K562 (cell line): Measurements from ENCODE around the gene TELO2. TPM values are rescaled to one million over a fixed set of nuclear protein-coding genes. Genes with fewer than 3 reads are reported as not detected.

Experiments used
- ADNP ChIP-seq: fragments of 200-800 bp; sonication (Bioruptor generic); IDR thresholded peaks from 2 replicates; pipeline ENCODE4 v1.6.1; 2016; ENCODE audit warnings: missing genetic modification characterization, missing compliant biosample characterization
- BMI1 ChIP-seq: fragments of 150-350 bp; IDR thresholded peaks from 2 replicates; pipeline ENCODE4 v1.6.1; 2014; ENCODE audit warnings: low read length
- CCAR2 ChIP-seq: fragments of 200-400 bp; formaldehyde crosslinking; IDR thresholded peaks from 2 replicates; pipeline ENCODE4 v1.6.1; 2017; ENCODE audit warnings: mild to moderate bottlenecking, low read depth, low read length
- NRF1 ChIP-seq, 2 experiments: fragments of 450-650 bp; IDR thresholded peaks in 1 of 2; conservative IDR thresholded peaks in 1 of 2; 2 replicates each; pipeline ENCODE4 v1.6.1; 2014; ENCODE audit warnings: mild to moderate bottlenecking in 2 of 2
- RBBP5 ChIP-seq: fragments of 200-600 bp; sonication (generic); IDR thresholded peaks from 2 replicates; pipeline ENCODE4 v1.6.1; 2012; ENCODE audit warnings: borderline replicate concordance, mild to moderate bottlenecking, low read length, control low read depth, inconsistent platforms; ENCODE audit not compliant: insufficient read depth, poor library complexity, severe bottlenecking
- RHOXF2B ChIP-seq: fragments of 250-450 bp; sonication (Bioruptor Pico); conservative IDR thresholded peaks from 2 replicates; pipeline ENCODE4 v1.5.1; 2021
- TAL1 ChIP-seq: fragments of 450-650 bp; IDR thresholded peaks from 2 replicates; pipeline ENCODE4 v1.6.1; 2016; ENCODE audit warnings: mild to moderate bottlenecking
- ZBTB17 ChIP-seq: fragments of 450-650 bp; formaldehyde crosslinking; IDR thresholded peaks from 2 replicates; pipeline ENCODE4 v1.4.0; 2020; ENCODE audit warnings: mild to moderate bottlenecking
- ZNF140 ChIP-seq: fragments of 250-450 bp; sonication (Bioruptor Pico); IDR thresholded peaks from 2 replicates; pipeline ENCODE4 v1.8.0; 2021; ENCODE audit warnings: moderate library complexity, mild to moderate bottlenecking, inconsistent platforms
- ZNF644 ChIP-seq: fragments of 200-800 bp; sonication (Bioruptor generic); IDR thresholded peaks from 2 replicates; pipeline ENCODE4 v1.6.1; 2016; ENCODE audit warnings: low read depth, missing genetic modification characterization, missing compliant biosample characterization
- ZNF707 ChIP-seq: fragments of 250-450 bp; sonication (Bioruptor Pico); conservative IDR thresholded peaks from 2 replicates; pipeline ENCODE4 v1.8.0; 2022; ENCODE audit warnings: inconsistent platforms, mild to moderate bottlenecking, moderate library complexity
- polyA plus RNA-seq, 8 experiments: library from polyadenylated mRNA; depleted of rRNA in 4 of 8; stranded (reverse) in 5 of 8; unstranded in 3 of 8; fragments of >200 nt; fragmentation: Nextera tagmentation in 2 of 8; fragmentation: Illumina TruSeq in 1 of 8; extraction: Ambion mirVana in 2 of 8; extraction: Trizol in 1 of 8; gene quantifications; 2 replicates each; pipeline versions ENCODE4 v1.2.1 to v1.2.3, GENCODE V29; 2011 to 2014; ENCODE audit warnings: inconsistent platforms in 1 of 8, missing spikeins in 1 of 8
- total RNA-seq, 7 experiments: library from RNA; depleted of rRNA in 6 of 7; stranded (reverse); fragments of >200 nt in 6 of 7; fragmentation: Illumina TruSeq in 2 of 7; extraction: Trizol in 2 of 7; gene quantifications; 2 replicates each; pipeline versions ENCODE4 v1.2.1 to v1.2.3, GENCODE V29; 2011 to 2021; ENCODE audit warnings: low replicate concordance in 1 of 7
- TF ChIP-seq, protein P1 (sequence below): sonication (generic); formaldehyde crosslinking; IDR thresholded peaks from 2 replicates; pipeline ENCODE4 v1.8.0; 2023; ENCODE audit warnings: mild to moderate bottlenecking, missing genetic modification reagents
- TF ChIP-seq, protein P2 (sequence below): sonication (generic); formaldehyde crosslinking; IDR thresholded peaks from 2 replicates; pipeline ENCODE4 v1.8.0; 2023; ENCODE audit warnings: missing genetic modification reagents, mild to moderate bottlenecking, borderline replicate concordance
- TF ChIP-seq, protein P3 (sequence below): fragments of 250-450 bp; sonication (Bioruptor Pico); IDR thresholded peaks from 2 replicates; pipeline ENCODE4 v1.4.0; 2020; ENCODE audit warnings: mild to moderate bottlenecking, moderate library complexity, borderline replicate concordance

Gene TELO2
- total and polyA plus RNA-seq, 9 of the 15 experiments (the other 6 are each of a cell fraction or from before 2014, with no cell fraction given), result 0.51 to 91.8 (median 14.5) TPM

DNA sequence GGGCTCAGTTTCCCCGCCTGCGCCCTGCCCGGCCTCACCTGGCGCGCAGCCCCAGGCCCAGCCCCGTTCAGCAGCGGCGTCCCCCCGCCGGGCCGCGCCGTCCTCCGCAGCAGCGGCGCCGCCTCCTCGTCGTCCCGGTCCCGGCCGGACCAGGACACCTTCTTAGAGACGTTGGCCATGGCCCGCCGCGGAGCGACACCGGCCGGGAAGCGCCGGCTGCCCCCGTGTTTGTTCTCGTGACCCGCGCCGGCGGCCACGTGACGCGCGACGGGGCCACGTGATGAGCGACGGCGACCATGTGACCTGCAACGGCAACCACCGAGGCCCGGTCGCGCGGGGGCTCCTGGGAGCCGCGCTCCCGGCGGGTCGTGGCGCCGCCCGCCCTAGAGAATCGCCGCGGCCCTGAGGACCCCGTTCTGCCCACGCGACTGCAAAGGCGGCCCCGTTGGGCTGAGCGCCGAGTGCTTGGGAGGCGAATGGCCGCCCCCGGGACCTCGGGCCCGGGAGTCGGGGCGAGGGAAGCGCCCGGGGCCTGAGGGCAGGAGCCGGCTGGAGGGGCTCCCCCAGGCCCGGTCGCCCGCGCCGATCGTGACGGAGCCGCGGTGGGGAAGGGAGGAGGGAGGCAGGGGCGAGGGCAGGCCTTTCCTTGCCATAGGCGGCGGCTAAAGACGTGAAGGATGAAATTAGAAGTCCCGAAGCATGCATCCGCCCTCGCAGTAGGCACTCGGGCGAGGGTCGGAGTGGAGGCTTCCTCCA, 18.2 kb upstream of the TELO2 start, which contains the start of gene CLCN7 (continued):
- TF ChIP-seq, protein P1, sequence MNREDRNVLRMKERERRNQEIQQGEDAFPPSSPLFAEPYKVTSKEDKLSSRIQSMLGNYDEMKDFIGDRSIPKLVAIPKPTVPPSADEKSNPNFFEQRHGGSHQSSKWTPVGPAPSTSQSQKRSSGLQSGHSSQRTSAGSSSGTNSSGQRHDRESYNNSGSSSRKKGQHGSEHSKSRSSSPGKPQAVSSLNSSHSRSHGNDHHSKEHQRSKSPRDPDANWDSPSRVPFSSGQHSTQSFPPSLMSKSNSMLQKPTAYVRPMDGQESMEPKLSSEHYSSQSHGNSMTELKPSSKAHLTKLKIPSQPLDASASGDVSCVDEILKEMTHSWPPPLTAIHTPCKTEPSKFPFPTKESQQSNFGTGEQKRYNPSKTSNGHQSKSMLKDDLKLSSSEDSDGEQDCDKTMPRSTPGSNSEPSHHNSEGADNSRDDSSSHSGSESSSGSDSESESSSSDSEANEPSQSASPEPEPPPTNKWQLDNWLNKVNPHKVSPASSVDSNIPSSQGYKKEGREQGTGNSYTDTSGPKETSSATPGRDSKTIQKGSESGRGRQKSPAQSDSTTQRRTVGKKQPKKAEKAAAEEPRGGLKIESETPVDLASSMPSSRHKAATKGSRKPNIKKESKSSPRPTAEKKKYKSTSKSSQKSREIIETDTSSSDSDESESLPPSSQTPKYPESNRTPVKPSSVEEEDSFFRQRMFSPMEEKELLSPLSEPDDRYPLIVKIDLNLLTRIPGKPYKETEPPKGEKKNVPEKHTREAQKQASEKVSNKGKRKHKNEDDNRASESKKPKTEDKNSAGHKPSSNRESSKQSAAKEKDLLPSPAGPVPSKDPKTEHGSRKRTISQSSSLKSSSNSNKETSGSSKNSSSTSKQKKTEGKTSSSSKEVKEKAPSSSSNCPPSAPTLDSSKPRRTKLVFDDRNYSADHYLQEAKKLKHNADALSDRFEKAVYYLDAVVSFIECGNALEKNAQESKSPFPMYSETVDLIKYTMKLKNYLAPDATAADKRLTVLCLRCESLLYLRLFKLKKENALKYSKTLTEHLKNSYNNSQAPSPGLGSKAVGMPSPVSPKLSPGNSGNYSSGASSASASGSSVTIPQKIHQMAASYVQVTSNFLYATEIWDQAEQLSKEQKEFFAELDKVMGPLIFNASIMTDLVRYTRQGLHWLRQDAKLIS (CRISPR knock-in tag), result peak; percentile 93; the same call in 1 of the 2 replicates
- TF ChIP-seq, protein P2, sequence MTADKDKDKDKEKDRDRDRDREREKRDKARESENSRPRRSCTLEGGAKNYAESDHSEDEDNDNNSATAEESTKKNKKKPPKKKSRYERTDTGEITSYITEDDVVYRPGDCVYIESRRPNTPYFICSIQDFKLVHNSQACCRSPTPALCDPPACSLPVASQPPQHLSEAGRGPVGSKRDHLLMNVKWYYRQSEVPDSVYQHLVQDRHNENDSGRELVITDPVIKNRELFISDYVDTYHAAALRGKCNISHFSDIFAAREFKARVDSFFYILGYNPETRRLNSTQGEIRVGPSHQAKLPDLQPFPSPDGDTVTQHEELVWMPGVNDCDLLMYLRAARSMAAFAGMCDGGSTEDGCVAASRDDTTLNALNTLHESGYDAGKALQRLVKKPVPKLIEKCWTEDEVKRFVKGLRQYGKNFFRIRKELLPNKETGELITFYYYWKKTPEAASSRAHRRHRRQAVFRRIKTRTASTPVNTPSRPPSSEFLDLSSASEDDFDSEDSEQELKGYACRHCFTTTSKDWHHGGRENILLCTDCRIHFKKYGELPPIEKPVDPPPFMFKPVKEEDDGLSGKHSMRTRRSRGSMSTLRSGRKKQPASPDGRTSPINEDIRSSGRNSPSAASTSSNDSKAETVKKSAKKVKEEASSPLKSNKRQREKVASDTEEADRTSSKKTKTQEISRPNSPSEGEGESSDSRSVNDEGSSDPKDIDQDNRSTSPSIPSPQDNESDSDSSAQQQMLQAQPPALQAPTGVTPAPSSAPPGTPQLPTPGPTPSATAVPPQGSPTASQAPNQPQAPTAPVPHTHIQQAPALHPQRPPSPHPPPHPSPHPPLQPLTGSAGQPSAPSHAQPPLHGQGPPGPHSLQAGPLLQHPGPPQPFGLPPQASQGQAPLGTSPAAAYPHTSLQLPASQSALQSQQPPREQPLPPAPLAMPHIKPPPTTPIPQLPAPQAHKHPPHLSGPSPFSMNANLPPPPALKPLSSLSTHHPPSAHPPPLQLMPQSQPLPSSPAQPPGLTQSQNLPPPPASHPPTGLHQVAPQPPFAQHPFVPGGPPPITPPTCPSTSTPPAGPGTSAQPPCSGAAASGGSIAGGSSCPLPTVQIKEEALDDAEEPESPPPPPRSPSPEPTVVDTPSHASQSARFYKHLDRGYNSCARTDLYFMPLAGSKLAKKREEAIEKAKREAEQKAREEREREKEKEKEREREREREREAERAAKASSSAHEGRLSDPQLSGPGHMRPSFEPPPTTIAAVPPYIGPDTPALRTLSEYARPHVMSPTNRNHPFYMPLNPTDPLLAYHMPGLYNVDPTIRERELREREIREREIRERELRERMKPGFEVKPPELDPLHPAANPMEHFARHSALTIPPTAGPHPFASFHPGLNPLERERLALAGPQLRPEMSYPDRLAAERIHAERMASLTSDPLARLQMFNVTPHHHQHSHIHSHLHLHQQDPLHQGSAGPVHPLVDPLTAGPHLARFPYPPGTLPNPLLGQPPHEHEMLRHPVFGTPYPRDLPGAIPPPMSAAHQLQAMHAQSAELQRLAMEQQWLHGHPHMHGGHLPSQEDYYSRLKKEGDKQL (CRISPR knock-in tag), result no peak
- TF ChIP-seq NRF1 (conservative IDR thresholded peaks at IDR 0.05 in 1 of 2, IDR thresholded peaks at IDR 0.05 in 1 of 2), result peak in 1 of 2 experiments; percentile 41; a peak in 1 of 4 replicates
- TF ChIP-seq CCAR2, result no peak
- no peak for TF ChIP-seq ZNF644 (tag)
- no peak for TF ChIP-seq ZNF707 (CRISPR knock-in tag)
- TF ChIP-seq RBBP5, result peak; percentile 75
- no peak for TF ChIP-seq ADNP (tag)
- TF ChIP-seq TAL1, result no peak
- TF ChIP-seq RHOXF2B (CRISPR knock-in tag), result no peak
- peak; percentile 72; the same call in 1 of the 2 replicates for TF ChIP-seq ZBTB17 (CRISPR knock-in tag)
- TF ChIP-seq, protein P3, sequence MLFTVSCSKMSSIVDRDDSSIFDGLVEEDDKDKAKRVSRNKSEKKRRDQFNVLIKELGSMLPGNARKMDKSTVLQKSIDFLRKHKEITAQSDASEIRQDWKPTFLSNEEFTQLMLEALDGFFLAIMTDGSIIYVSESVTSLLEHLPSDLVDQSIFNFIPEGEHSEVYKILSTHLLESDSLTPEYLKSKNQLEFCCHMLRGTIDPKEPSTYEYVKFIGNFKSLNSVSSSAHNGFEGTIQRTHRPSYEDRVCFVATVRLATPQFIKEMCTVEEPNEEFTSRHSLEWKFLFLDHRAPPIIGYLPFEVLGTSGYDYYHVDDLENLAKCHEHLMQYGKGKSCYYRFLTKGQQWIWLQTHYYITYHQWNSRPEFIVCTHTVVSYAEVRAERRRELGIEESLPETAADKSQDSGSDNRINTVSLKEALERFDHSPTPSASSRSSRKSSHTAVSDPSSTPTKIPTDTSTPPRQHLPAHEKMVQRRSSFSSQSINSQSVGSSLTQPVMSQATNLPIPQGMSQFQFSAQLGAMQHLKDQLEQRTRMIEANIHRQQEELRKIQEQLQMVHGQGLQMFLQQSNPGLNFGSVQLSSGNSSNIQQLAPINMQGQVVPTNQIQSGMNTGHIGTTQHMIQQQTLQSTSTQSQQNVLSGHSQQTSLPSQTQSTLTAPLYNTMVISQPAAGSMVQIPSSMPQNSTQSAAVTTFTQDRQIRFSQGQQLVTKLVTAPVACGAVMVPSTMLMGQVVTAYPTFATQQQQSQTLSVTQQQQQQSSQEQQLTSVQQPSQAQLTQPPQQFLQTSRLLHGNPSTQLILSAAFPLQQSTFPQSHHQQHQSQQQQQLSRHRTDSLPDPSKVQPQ, result peak; percentile 97
- TF ChIP-seq BMI1, result no peak
- TF ChIP-seq ZNF140 (CRISPR knock-in tag), result no peak
